Posterior cingulate gyrus (tissue), 11 donors: Measurements from ENCODE around the gene COA7.
A peak's percentile ranks its signal among the peaks of the same experiment; 100 is the strongest.

Experiments used
- DNase-seq, 10 donors: peaks; one replicate each; pipeline versions ENCODE4 v3.0.0 to v3.0.0-alpha.2; 2020 to 2021; ENCODE audit warnings: mixed read lengths in 3 of 10
- intact Hi-C: fragments of 100-400 bp; cut with DNase I; formaldehyde crosslinking; loops from one replicate; pipeline ENCODE4 v1.15.1; 2023

Gene COA7

DNA sequence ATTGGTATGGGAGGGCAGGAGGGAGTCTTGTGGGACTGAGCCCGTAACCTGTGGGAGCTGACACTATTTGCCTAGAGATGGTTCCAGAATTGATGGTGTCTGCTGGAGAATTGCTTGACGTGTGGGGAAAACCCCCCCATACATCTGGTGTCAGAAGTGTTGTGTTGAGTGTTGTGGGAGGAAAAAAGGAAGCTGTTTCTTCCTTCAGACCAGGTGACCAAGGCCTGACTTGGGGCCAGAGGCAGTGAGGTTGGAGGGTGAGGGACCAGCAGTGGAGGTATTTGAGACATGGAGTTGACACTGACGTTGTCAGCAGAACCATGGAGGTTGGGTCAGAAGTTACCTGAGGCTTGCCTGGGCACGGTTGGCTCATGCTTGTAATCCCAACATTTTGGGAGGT lies 56.8 kb downstream of the COA7 start:
- DNase-seq: no peak
- intact Hi-C loops: no loop called here

DNA sequence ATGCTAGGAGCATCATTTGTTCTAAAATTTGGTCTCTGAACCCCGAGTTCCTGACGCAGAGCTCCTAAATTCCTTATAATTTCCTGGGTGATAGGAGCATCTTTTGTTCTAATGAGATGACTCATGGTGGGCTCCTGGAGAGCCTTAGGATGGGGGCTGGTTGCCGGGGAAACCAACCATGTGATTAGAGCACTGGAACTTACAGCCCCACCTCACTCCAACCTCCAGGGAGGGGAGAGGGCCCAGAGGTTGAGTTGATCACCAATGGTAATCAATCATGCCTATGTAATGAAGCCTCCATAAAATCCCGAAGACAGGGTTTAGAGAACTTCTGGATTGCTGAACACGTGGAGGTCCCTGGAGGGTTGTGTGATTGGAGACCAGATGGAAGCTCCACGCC lies 57.5 kb downstream of the COA7 start:
- DNase-seq: no peak
- intact Hi-C loops: no loop called here

DNA sequence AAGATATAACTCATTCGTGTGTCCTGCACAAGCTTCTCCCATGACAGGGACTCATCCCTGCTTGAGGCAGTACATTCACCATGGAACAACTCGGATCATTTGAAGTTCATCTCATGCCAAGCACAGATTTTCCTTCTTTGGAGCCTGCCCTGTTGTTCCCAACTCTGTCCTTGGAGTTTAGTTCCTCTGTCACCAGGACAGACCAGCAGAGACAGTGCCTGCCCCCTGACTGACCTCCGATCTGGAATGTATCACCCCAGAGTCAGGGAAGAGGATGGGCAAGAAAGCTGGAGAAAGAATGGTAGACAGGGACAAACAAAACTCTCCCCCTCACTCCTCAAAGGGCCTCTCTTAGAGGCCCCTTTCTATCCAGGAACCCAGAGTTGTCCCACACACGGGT lies 60.2 kb downstream of the COA7 start:
- DNase-seq: no peak
- intact Hi-C loops: no loop called here

DNA sequence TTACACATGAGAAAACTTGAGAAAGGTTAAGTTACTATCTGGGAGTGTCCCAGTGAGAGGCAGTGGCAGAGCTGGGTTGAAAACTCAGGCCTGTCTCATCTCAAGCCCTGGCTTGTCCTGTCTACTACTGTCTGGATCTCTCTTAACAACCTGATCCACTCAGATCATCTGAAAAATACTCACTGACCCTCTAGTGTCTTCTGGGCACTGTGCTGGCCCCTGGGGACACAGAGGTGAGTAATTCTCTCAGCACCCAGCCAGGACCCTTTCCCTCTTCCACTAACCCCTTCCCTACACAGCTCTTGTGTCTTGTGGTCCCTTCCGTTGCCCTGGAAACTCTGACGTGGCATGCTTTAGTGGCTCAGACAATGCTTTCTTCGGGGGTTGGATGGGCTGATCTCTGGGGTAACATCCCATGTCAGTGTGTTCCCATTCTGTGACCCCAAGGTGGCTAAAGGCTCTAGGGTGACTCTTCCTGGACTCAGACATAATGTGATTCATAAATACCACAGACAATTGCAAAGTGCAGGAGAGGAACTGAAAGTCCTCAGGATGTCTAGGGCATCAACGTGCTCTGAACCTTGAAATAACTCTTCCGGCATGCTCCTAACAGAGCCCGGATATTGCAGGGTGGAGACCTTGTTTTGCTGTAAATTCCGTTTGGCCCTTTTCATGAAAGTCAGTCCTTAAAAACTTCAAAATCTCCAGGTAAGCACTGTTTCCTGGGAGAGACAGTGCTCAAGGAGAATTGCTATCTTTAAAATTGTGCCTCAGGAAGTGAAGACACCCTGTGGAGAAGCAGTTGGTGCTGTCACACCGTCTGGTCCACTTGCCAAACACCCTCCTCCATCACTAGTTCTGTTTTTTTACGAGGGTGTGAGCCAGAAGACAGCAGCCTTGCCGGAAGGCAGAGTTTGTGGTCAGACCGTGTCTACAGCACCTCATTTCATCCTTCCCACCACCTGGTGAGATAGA lies 61.1 kb downstream of the COA7 start:
- DNase-seq: peak in 2 of 10 donors; percentile 20 to 21
- intact Hi-C loops: no loop called here

DNA sequence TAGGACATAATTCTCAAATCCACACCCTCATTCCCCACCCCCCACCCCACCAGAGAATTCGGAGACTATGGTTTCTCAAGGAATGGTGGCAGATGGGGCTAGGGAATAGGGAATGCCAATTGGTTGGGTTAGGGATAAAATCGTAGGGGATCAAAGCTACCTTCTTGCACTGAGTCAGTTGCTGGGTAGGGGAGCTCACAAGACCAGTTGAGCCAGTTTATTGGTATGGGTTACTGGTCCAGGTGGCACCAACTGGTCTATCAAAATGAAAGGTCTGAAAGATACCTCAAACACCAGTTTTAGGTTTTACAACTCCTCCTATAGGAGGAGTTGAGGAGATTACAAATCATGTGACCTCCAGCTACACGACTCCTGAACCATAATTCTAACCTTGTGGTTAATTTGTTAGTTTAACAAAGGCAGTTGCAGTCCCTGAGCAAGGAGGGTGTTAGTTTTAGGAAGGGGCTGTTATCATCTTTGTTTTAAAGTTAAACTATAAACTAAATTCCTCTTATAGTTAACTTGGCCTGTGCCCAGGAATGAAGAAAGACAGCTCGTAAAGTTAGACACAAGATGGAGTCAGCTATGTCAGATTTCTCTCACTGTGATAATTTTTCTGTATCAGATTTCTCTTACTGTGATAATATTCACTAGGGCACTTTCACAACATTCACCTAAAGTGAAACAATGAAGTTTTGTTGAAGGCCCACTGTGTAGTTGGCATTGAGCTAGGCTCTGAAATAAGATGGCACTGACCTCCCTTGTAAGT lies 62.6 kb downstream of the COA7 start:
- intact Hi-C loops: no loop called here

More for the DNA sequence above, 62.6 kb downstream of the COA7 start:
- no peak for DNase-seq
